Psoas muscle (tissue), 8 donors: ENCODE measurements around the gene PRSS22. TPM values are rescaled to one million over a fixed set of nuclear protein-coding genes. Genes with fewer than 3 reads are reported as not detected.

Experiments used
- ATAC-seq, 4 donors: fragments of 200-7000 bp; cut with Tn5 transposase; one replicate each; pipeline ENCODE4 v1.9.1; 2020; ENCODE audit warnings: moderate library complexity in 3 of 4, mild to moderate bottlenecking in 2 of 4
- DNase-seq, 2 donors: peaks; one replicate each; pipeline ENCODE4 v3.0.0-alpha.2; 2020
- H3K27ac ChIP-seq: fragments of 200-600 bp; one replicate; pipeline ENCODE4 v1.8.0; 2022
- H3K27me3 ChIP-seq, 3 donors: fragments of 200-600 bp in 1 of 3; one replicate each; pipeline versions ENCODE4 v1.6.1 to v1.8.0; 2013 to 2022; ENCODE audit warnings: low read length in 2 of 3, mild to moderate bottlenecking in 2 of 3, moderate library complexity in 1 of 3; ENCODE audit not compliant: insufficient read depth in 3 of 3
- H3K36me3 ChIP-seq, 2 donors: fragments of 200-600 bp in 1 of 2; one replicate each; pipeline versions ENCODE4 v1.6.1 to v1.8.0; 2013 to 2022; ENCODE audit warnings: low read depth in 1 of 2, mild to moderate bottlenecking in 1 of 2, moderate library complexity in 1 of 2; ENCODE audit not compliant: insufficient read depth in 1 of 2
- H3K4me1 ChIP-seq: fragments of 200-600 bp; one replicate; pipeline ENCODE4 v1.8.0; 2022
- H3K4me3 ChIP-seq: fragments of 200-600 bp; one replicate; pipeline ENCODE4 v1.8.0; 2022; ENCODE audit warnings: mild to moderate bottlenecking
- H3K9me3 ChIP-seq: fragments of 200-600 bp; one replicate; pipeline ENCODE4 v1.8.0; 2022
- CTCF ChIP-seq: fragments of 200-600 bp; IDR thresholded peaks from one replicate; pipeline ENCODE4 v1.8.0; 2022; ENCODE audit warnings: antibody characterized with exemption
- WGBS, 3 donors: extraction: QIAGEN DNeasy Blood & Tissue Kit; methylation state at CpG; one replicate each; pipeline versions ENCODE4 v1.1.6 to v1.1.7; 2013; 5-methylcytosine and 5-hydroxymethylcytosine counted together
- intact Hi-C, 2 donors: fragments of 100-400 bp; cut with DNase I; formaldehyde crosslinking; loops; one replicate each; pipeline versions ENCODE4 v1.11.0 to v1.14.2; 2022
- polyA plus RNA-seq, 3 donors: library from polyadenylated mRNA; stranded (reverse); fragments of 200-250 nt; gene quantifications; one replicate each; pipeline ENCODE4 v1.2.3, GENCODE V29; 2013
- total RNA-seq, 4 donors: library from RNA; stranded (reverse); fragmentation: NEBNext Ultra II Directional in 2 of 4; extraction: Animal tissue kit (Norgen Biotek cat#: 25700) in 2 of 4; gene quantifications; one replicate each; pipeline versions ENCODE4 v1.2.1 to v1.2.4, GENCODE V29; 2021 to 2023
- donor health status: healthy with polysubstance abuse.
- donor health status: DM: no; HTN: no; CAD: no; lungs with moderate emphysema.
- donor health status: Bipolar disorder and iron deficiency.
- donor health status: healthy.
- donor health status: DM: yes; HTN: yes; CAD: no.
- donor health status: DM: no; HTN: no; CAD: no.
- donor health status: DM: no; HTN: no; CAD: no.
- donor health status: DM: yes; HTN: yes; CAD: no.

The PRSS22 gene
- total and polyA plus RNA-seq, 7 donors = 0.07 to 0.20 (median 0.13) TPM; not detected in 4

- Histone ChIP-seq H3K4me3 (no peak overlapping the region), H3K27ac (no peak overlapping the region), H3K4me1 (no peaks in the 10 kb centered on the region), H3K36me3 (no peaks in the 10 kb centered on the region), H3K9me3 (no peaks in the 10 kb centered on the region), H3K27me3 (no peaks in the 10 kb centered on the region)
- intact Hi-C loops = no loop called here
- ATAC-seq (no peak), DNase-seq (peak in 1 of 2 donors; percentile 26)
- no peak for TF ChIP-seq CTCF
- 54 to 62% (median 60%) methylated on average over 4 of the region's 4 CpGs for WGBS, 3 donors
Observed at GRCh38 chr16:2895813-2896212, 37.8 kb upstream of the PRSS22 start.

GRCh38 chr16:2894231-2894630 lies 36.3 kb upstream of the PRSS22 start:
- H3K36me3 ChIP-seq = no peaks in the 10 kb centered on the region
- intact Hi-C loops = no loop called here
- no peaks in the 10 kb centered on the region for H3K27me3 ChIP-seq
- DNase-seq = peak in 1 of 2 donors; percentile 48
- WGBS, 3 donors = 86 to 89% (median 87%) methylated on average over 31 of the region's 31 CpGs
- H3K27ac ChIP-seq = no peak overlapping the region
- H3K4me3 ChIP-seq = no peak overlapping the region
- H3K9me3 ChIP-seq = no peaks in the 10 kb centered on the region
- no peak for TF ChIP-seq CTCF
- H3K4me1 ChIP-seq = no peaks in the 10 kb centered on the region
- no peak for ATAC-seq

GRCh38 chr16:2884041-2884451 lies 26.1 kb upstream of the PRSS22 start:
- no peak for ATAC-seq
- Histone ChIP-seq H3K27me3 (no peaks in the 10 kb centered on the region), H3K4me1 (no peaks in the 10 kb centered on the region), H3K4me3 (peak overlapping the region; percentile 96), H3K27ac (peak overlapping the region; percentile 91), H3K9me3 (no peaks in the 10 kb centered on the region), H3K36me3 (no peaks in the 10 kb centered on the region)
- WGBS, 3 donors = 44 to 51% (median 48%) methylated on average over 18 of the region's 18 CpGs
- no peak for TF ChIP-seq CTCF
- DNase-seq = no peak
- intact Hi-C loops = no loop called here

- ATAC-seq = peak in 3 of 4 donors; percentile 2 to 15 (median 4)
- WGBS, 3 donors = 0 to 1% (median 0%) methylated on average over 28 to 31 of the region's 31 CpGs
- TF ChIP-seq CTCF = peak; percentile 1
Observed at GRCh38 chr16:2883458-2883908, 25.5 kb upstream of the PRSS22 start.

More at GRCh38 chr16:2883458-2883908, 25.5 kb upstream of the PRSS22 start:
- DNase-seq = peak; percentile 39 to 61
- Histone ChIP-seq H3K4me1 (no peaks in the 10 kb centered on the region), H3K27ac (peak overlapping the region; percentile 91), H3K9me3 (no peaks in the 10 kb centered on the region), H3K4me3 (peak overlapping the region; percentile 96), H3K36me3 (no peaks in the 10 kb centered on the region), H3K27me3 (no peaks in the 10 kb centered on the region)
- intact Hi-C loops = no loop called here
